Prostate gland (tissue), 2 donors: Measurements from ENCODE around the gene KMT5B. TPM values are rescaled to one million over a fixed set of nuclear protein-coding genes. Genes with fewer than 3 reads are reported as not detected.

Source experiments
- DNase-seq: peaks from one replicate; pipeline ENCODE4 v3.0.0-alpha.2; 2019; ENCODE audit warnings: low spot score
- H3K27ac ChIP-seq, 2 donors: fragments of 200-600 bp; sonication (generic); 2 replicates each; pipeline ENCODE4 v1.5.1; 2017 to 2019
- H3K27me3 ChIP-seq: fragments of 200-600 bp; sonication (generic); replicated peaks from 2 replicates; pipeline ENCODE4 v1.5.1; 2019; ENCODE audit not compliant: insufficient read depth
- H3K36me3 ChIP-seq, 2 donors: fragments of 200-600 bp; sonication (generic); 1 replicate in 1 of 2; 2 replicates in 1 of 2; pipeline versions ENCODE4 v1.5.1 to v1.8.1; 2017 to 2019
- H3K4me1 ChIP-seq: fragments of 200-600 bp; sonication (generic); replicated peaks from 2 replicates; pipeline ENCODE4 v1.5.1; 2019
- H3K4me3 ChIP-seq, 2 donors: fragments of 200-600 bp; sonication (generic); 2 replicates each; pipeline ENCODE4 v1.5.1; 2017 to 2019
- H3K9me3 ChIP-seq: fragments of 200-600 bp; sonication (generic); 2 replicates; pipeline ENCODE4 v1.5.1; 2017
- POLR2A ChIP-seq: fragments of 450-650 bp; IDR thresholded peaks from one replicate; pipeline ENCODE4 v1.6.1; 2016; ENCODE audit warnings: antibody characterized with exemption, mild to moderate bottlenecking
- POLR2AphosphoS5 ChIP-seq: sonication (generic); formaldehyde crosslinking; IDR thresholded peaks from one replicate; pipeline ENCODE4 v1.6.1; 2017; ENCODE audit warnings: antibody characterized with exemption
- WGBS: methylation state at CpG from one replicate; pipeline ENCODE4 v1.1.5; 2018; 5-methylcytosine and 5-hydroxymethylcytosine counted together
- intact Hi-C: fragments of 100-400 bp; cut with DNase I; formaldehyde crosslinking; loops from one replicate; pipeline ENCODE4 v1.14.2; 2022
- total RNA-seq, 2 donors: library from RNA; depleted of rRNA; stranded (reverse); fragments of >200 nt; gene quantifications; one replicate each; pipeline ENCODE4 v1.1.0, GENCODE V29; 2016
- TF ChIP-seq, protein P1 (sequence below), 4 experiments: fragments of 200-600 bp in 2 of 4; fragments of 450-650 bp in 2 of 4; sonication (generic) in 2 of 4; IDR thresholded peaks; 1 replicate in 3 of 4; 2 replicates in 1 of 4; pipeline ENCODE4 v1.5.1; 2016 to 2019; ENCODE audit warnings: antibody characterized with exemption in 4 of 4, mild to moderate bottlenecking in 2 of 4, moderate library complexity in 2 of 4

Gene KMT5B
- total RNA-seq, 2 donors from 2014 or later, result 41.0 to 57.7 TPM

DNA sequence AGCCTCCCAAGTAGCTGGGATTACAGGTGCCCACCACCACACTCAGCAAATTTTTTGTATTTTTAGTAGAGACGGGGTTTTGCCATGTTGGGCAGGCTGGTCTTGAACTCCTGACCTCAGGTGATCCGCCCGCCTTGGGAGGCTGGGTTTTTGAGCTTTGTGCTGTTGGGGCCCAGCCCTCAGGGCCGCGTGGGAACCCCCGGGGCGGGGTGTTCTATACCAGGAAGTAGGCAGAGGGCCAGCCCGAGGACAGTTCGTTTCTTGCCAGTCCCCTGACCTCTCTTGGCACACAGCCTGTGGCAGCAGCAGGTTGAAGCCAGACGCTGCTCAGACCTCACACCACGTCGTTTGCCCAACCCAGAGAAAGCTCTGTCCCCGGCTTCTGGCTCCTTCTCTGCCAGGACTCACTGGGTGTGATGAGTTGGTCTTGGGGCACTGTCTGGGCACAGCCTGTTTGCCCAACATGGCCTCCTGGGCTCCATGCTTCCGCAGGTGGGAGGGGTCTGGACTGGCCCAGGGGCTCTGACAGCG is 67.0 kb downstream of the KMT5B start:
- WGBS, result 32% methylated on average over 13 of the region's 15 CpGs
- TF ChIP-seq POLR2AphosphoS5, result peak; percentile 82
- TF ChIP-seq, protein P1, sequence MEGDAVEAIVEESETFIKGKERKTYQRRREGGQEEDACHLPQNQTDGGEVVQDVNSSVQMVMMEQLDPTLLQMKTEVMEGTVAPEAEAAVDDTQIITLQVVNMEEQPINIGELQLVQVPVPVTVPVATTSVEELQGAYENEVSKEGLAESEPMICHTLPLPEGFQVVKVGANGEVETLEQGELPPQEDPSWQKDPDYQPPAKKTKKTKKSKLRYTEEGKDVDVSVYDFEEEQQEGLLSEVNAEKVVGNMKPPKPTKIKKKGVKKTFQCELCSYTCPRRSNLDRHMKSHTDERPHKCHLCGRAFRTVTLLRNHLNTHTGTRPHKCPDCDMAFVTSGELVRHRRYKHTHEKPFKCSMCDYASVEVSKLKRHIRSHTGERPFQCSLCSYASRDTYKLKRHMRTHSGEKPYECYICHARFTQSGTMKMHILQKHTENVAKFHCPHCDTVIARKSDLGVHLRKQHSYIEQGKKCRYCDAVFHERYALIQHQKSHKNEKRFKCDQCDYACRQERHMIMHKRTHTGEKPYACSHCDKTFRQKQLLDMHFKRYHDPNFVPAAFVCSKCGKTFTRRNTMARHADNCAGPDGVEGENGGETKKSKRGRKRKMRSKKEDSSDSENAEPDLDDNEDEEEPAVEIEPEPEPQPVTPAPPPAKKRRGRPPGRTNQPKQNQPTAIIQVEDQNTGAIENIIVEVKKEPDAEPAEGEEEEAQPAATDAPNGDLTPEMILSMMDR (IDR thresholded peaks at IDR 0.05), result no peak
- TF ChIP-seq POLR2A, result peak; percentile 41
- Histone ChIP-seq H3K9me3 (no peaks in the 10 kb centered on the region), H3K27ac (peak overlapping the region; percentile 86 to 87), H3K4me1 (peaks cover 17% of the 10 kb centered on the region), H3K27me3 (no peaks in the 10 kb centered on the region), H3K36me3 (no peaks in the 10 kb centered on the region), H3K4me3 (no peak overlapping the region)
- intact Hi-C loops, result no loop called here
- peak; percentile 89 for DNase-seq

- Histone ChIP-seq H3K27me3 (no peaks in the 10 kb centered on the region), H3K4me1 (peaks cover 25% of the 10 kb centered on the region), H3K36me3 (no peaks in the 10 kb centered on the region), H3K4me3 (no peak overlapping the region), H3K9me3 (no peaks in the 10 kb centered on the region), H3K27ac (peak overlapping the region; percentile 86 to 87)
- intact Hi-C loops, result no loop called here
- 79% methylated on average over 14 of the region's 14 CpGs for WGBS
- DNase-seq, result no peak
- no peak for TF ChIP-seq POLR2A
- TF ChIP-seq, protein P1 (IDR thresholded peaks at IDR 0.05), result no peak
- TF ChIP-seq POLR2AphosphoS5, result no peak
Measured at GRCh38 chr11:68145120-68145866, 67.8 kb downstream of the KMT5B start.

GRCh38 chr11:68143310-68143689 is 69.8 kb downstream of the KMT5B start:
- H3K27ac ChIP-seq, result peak overlapping the region; percentile 82 to 89
- 70% methylated on average over 4 of the region's 4 CpGs for WGBS
- H3K4me1 ChIP-seq, result peaks cover 32% of the 10 kb centered on the region

DNA sequence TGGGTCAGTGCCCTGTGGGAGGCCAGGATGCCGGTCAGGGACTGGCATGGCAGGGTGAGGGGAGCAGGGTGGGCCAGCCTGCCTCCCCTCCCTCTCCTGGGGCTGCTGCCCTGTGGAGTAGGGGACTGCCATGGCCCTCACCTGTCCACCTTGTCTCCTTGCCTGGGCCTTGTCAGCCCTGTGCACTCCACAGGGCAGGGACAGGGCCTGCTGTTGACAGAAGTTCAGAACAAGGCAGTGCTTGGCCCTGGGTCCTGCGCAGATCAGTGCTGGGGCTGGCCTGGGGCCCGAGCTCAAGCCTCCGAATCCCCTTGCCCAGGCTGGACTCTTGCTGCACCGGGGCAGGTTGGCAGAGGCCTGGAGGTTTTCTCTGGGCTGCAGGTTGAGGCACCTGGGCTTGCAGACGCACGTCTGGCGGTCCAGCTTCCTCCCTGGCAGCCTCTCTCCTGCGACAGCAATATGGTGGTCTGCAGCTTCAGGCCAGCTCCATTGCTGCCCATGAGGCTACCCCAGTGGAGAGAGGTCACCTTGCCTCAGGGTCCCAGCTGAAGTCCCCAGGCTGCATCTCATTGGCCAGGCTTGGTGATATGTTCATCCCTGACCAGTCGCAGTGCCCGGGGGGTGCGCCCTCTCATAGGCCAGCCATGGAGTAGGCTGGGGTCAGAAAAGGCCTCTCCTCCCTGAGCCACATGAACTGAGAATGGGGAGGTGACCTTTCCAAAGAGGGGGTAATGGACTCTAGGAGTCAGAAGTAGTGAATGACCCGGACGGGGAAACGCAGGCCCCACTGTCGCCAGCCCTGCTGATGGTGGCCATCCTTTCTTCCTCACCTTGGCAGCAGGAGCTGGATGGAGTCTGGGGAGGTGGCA is 70.4 kb downstream of the KMT5B start:
- H3K27me3 ChIP-seq, result no peaks in the 10 kb centered on the region
- 73% methylated on average over 16 of the region's 16 CpGs for WGBS
- no peak for TF ChIP-seq POLR2AphosphoS5
- TF ChIP-seq, protein P1 (IDR thresholded peaks at IDR 0.05), result no peak
- TF ChIP-seq POLR2A, result no peak
- intact Hi-C loops, result no loop called here
- no peaks in the 10 kb centered on the region for H3K36me3 ChIP-seq
- DNase-seq, result no peak
- H3K27ac ChIP-seq, result peak overlapping the region; percentile 82 to 89
- peaks cover 32% of the 10 kb centered on the region for H3K4me1 ChIP-seq
- no peaks in the 10 kb centered on the region for H3K9me3 ChIP-seq
- no peak overlapping the region for H3K4me3 ChIP-seq

More at GRCh38 chr11:68143310-68143689, 69.8 kb downstream of the KMT5B start:
- TF ChIP-seq, protein P1 (IDR thresholded peaks at IDR 0.05), result no peak
- TF ChIP-seq POLR2AphosphoS5, result no peak
- TF ChIP-seq POLR2A, result no peak
- Histone ChIP-seq H3K27me3 (no peaks in the 10 kb centered on the region), H3K4me3 (no peak overlapping the region), H3K9me3 (no peaks in the 10 kb centered on the region), H3K36me3 (no peaks in the 10 kb centered on the region)
- intact Hi-C loops, result no loop called here
- DNase-seq, result no peak
